GM10266 (cell line): ENCODE data around the gene TPST2.

Experiments used
- DNase-seq: peaks from one replicate; pipeline ENCODE4 v3.0.0; 2012; ENCODE audit errors: extremely low spot score
- CTCF ChIP-seq: IDR thresholded peaks from 2 replicates; pipeline ENCODE4 v1.5.1; 2012; ENCODE audit warnings: mild to moderate bottlenecking, low read depth; ENCODE audit not compliant: control insufficient read depth, insufficient read depth; ENCODE audit errors: missing control alignments

The TPST2 gene

GRCh38 chr22:26601726-26602125 lies 11.8 kb upstream of the TPST2 start:
- TF ChIP-seq CTCF = no peak

GRCh38 chr22:26599505-26599904 lies 9.6 kb upstream of the TPST2 start:
- no peak for TF ChIP-seq CTCF
- DNase-seq = no peak

More at GRCh38 chr22:26601726-26602125, 11.8 kb upstream of the TPST2 start:
- DNase-seq = no peak

GRCh38 chr22:26597480-26597879 lies 7.5 kb upstream of the TPST2 start:
- DNase-seq = no peak
- no peak for TF ChIP-seq CTCF

- TF ChIP-seq CTCF = no peak
- DNase-seq = no peak
Observed at GRCh38 chr22:26597026-26597425, 7.1 kb upstream of the TPST2 start.

- TF ChIP-seq CTCF = no peak
- DNase-seq = no peak
Observed at GRCh38 chr22:26593763-26594162, 3.8 kb upstream of the TPST2 start.

GRCh38 chr22:26592421-26592891 lies 2.5 kb upstream of the TPST2 start:
- peak; percentile 61 for DNase-seq
- no peak for TF ChIP-seq CTCF

GRCh38 chr22:26589367-26589844 lies 526 bp downstream of the TPST2 start:
- peak; percentile 43 for DNase-seq
- no peak for TF ChIP-seq CTCF
